Fibroblast of lung (primary cell): Measurements from ENCODE around the gene LMO1. TPM values are rescaled to one million over a fixed set of nuclear protein-coding genes. Genes with fewer than 3 reads are reported as not detected.

Experiments
- DNase-seq, 2 donors: peaks; one replicate each; pipeline versions ENCODE4 v3.0.0 to v3.0.0-alpha.2; 2010; ENCODE audit warnings: low read depth in 2 of 2
- H2AFZ ChIP-seq: 2 replicates; pipeline ENCODE4 v1.5.1; 2012; ENCODE audit warnings: low read length, control low read depth, inconsistent platforms
- H3K27ac ChIP-seq: 2 replicates; pipeline ENCODE4 v1.5.1; 2011; ENCODE audit warnings: low read length, control low read depth; ENCODE audit not compliant: insufficient read depth
- H3K27me3 ChIP-seq: 2 replicates; pipeline ENCODE4 v1.5.1; 2011; ENCODE audit warnings: mild to moderate bottlenecking, low read length; ENCODE audit not compliant: control insufficient read depth, insufficient read depth
- H3K36me3 ChIP-seq: 2 replicates; pipeline ENCODE4 v1.5.1; 2011; ENCODE audit warnings: low read length; ENCODE audit not compliant: control insufficient read depth, insufficient read depth
- H3K4me1 ChIP-seq: 2 replicates; pipeline ENCODE4 v1.5.1; 2011; ENCODE audit warnings: low read length; ENCODE audit not compliant: control insufficient read depth, insufficient read depth; ENCODE audit errors: extremely low read depth
- H3K4me2 ChIP-seq: 2 replicates; pipeline ENCODE4 v1.5.1; 2011; ENCODE audit warnings: low read length, control low read depth; ENCODE audit not compliant: insufficient read depth; ENCODE audit errors: extremely low read depth
- H3K4me3 ChIP-seq, 4 experiments: fragments of 200-600 bp in 1 of 4; sonication (generic) in 1 of 4; replicated peaks in 1 of 4; 2 replicates each; pipeline ENCODE4 v1.5.1; 2011 to 2016; ENCODE audit warnings: low read length in 4 of 4, low read depth in 3 of 4, mild to moderate bottlenecking in 3 of 4, control low read depth in 2 of 4, inconsistent platforms in 1 of 4, mixed read lengths in 1 of 4; ENCODE audit not compliant: insufficient read depth in 1 of 4; ENCODE audit errors: control extremely low read depth in 1 of 4
- H3K79me2 ChIP-seq: 2 replicates; pipeline ENCODE4 v1.5.1; 2012; ENCODE audit warnings: mild to moderate bottlenecking, low read length, inconsistent platforms; ENCODE audit not compliant: control insufficient read depth, insufficient read depth
- H3K9ac ChIP-seq: 2 replicates; pipeline ENCODE4 v1.5.1; 2011; ENCODE audit warnings: mild to moderate bottlenecking, low read length, control low read depth; ENCODE audit not compliant: insufficient read depth
- H3K9me3 ChIP-seq: 2 replicates; pipeline ENCODE4 v1.5.1; 2012; ENCODE audit warnings: low read depth, low read length; ENCODE audit not compliant: control insufficient read depth, insufficient read depth
- H4K20me1 ChIP-seq: 2 replicates; pipeline ENCODE4 v1.5.1; 2011; ENCODE audit warnings: low read length; ENCODE audit not compliant: control insufficient read depth, insufficient read depth; ENCODE audit errors: extremely low read depth
- EZH2 ChIP-seq: IDR thresholded peaks from 2 replicates; pipeline ENCODE4 v1.5.1; 2012; ENCODE audit warnings: low read length, control low read depth, mild to moderate bottlenecking; ENCODE audit errors: missing control alignments
- polyA plus RNA-seq, 2 donors: library from polyadenylated mRNA; depleted of rRNA in 1 of 2; stranded (reverse) in 1 of 2; unstranded in 1 of 2; fragments of >200 nt; gene quantifications; 2 replicates each; pipeline ENCODE4 v1.2.1, GENCODE V29; 2011 to 2012; ENCODE audit warnings: missing spikeins in 1 of 2
- total RNA-seq: library from RNA; depleted of rRNA; stranded (reverse); fragments of >200 nt; gene quantifications from 2 replicates; pipeline ENCODE4 v1.2.1, GENCODE V29; 2014
- TF ChIP-seq, protein P1 (sequence below), 2 donors: IDR thresholded peaks in 1 of 2; conservative IDR thresholded peaks in 1 of 2; 1 replicate in 1 of 2; 2 replicates in 1 of 2; pipeline ENCODE4 v1.5.1; 2011 to 2012; ENCODE audit warnings: low read length in 2 of 2, control low read depth in 1 of 2, inconsistent platforms in 1 of 2, low read depth in 1 of 2, mild to moderate bottlenecking in 1 of 2

LMO1 gene
- total and polyA plus RNA-seq, 2 donors (not counting 1 experiment from before 2014, with no cell fraction given): not detected

DNA sequence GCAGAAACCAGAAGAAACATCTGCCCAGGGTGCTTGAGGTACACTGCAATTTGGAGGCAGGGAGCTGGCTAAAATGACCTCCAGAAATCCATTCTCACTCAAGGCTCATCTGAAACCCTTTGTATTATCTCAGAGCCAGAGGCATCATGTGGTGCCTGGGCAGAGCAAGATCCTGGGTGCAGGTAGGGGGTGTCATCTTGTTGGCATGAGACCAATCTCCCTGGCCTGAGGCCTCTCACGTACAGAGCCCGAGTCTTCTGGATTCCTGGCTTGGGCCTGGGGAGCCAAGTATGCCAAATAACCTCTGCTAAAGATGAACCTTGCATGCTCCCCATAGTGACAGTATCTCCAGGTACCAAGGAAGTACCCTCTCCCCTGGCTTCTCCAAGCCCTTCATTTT is 2.4 kb downstream of the LMO1 start:
- H3K9ac ChIP-seq: no peak overlapping the region
- peaks cover 27% of the 10 kb centered on the region for H3K27me3 ChIP-seq
- H4K20me1 ChIP-seq: no peaks in the 10 kb centered on the region
- no peak overlapping the region for H3K4me3 ChIP-seq
- H2AFZ ChIP-seq: no peak overlapping the region
- DNase-seq: no peak
- no peak overlapping the region for H3K27ac ChIP-seq
- H3K4me2 ChIP-seq: no peak overlapping the region
- no peaks in the 10 kb centered on the region for H3K79me2 ChIP-seq
- H3K4me1 ChIP-seq: no peaks in the 10 kb centered on the region
- H3K9me3 ChIP-seq: no peaks in the 10 kb centered on the region
- H3K36me3 ChIP-seq: no peaks in the 10 kb centered on the region
- TF ChIP-seq EZH2: no peak
- TF ChIP-seq, protein P1, sequence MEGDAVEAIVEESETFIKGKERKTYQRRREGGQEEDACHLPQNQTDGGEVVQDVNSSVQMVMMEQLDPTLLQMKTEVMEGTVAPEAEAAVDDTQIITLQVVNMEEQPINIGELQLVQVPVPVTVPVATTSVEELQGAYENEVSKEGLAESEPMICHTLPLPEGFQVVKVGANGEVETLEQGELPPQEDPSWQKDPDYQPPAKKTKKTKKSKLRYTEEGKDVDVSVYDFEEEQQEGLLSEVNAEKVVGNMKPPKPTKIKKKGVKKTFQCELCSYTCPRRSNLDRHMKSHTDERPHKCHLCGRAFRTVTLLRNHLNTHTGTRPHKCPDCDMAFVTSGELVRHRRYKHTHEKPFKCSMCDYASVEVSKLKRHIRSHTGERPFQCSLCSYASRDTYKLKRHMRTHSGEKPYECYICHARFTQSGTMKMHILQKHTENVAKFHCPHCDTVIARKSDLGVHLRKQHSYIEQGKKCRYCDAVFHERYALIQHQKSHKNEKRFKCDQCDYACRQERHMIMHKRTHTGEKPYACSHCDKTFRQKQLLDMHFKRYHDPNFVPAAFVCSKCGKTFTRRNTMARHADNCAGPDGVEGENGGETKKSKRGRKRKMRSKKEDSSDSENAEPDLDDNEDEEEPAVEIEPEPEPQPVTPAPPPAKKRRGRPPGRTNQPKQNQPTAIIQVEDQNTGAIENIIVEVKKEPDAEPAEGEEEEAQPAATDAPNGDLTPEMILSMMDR (conservative IDR thresholded peaks at IDR 0.05 in 1 of 2, IDR thresholded peaks at IDR 0.05 in 1 of 2; ENCODE audit: low read depth in 1 of 2, low read length in 2 of 2): no peak

DNA sequence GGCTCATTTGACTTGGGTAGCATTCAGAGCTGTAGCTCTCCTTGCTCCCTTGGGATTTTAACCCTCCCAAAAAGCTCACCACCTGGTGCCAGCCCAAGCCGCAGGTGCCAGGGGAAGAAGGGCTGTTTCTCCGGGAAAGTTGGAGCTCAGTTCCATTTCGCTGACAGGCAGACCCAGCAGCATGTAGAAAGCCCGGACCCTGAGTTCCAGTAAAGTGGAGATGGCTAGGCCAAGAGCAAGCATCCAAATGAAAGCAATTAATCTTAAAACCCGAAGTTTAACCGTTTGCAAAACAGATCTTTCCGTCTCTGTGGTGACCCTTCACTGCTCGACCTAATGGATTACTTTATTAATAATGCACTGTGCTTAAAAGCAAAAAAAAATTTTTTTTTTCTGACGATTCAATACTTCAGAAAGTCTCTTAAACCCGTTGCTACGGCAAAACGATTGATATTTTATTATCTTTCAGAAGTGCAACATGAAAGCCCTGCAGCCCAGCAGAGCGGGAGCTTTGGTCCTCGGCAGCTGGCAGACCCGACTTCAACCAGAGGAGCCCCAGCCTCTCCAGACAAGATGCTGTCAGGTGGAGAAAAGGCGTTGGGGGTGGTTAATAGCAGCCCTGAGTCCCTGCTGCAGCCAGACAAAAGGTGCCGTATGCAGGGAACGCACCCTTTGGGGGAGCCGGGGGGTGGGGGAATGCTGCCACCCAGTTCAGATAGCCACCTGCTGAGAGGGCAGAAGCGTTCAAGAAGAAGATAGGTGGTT is 3.3 kb downstream of the LMO1 start:
- TF ChIP-seq, protein P1 (conservative IDR thresholded peaks at IDR 0.05 in 1 of 2, IDR thresholded peaks at IDR 0.05 in 1 of 2; ENCODE audit: low read depth in 1 of 2, low read length in 2 of 2): no peak
- TF ChIP-seq EZH2: no peak
- H3K9me3 ChIP-seq: no peaks in the 10 kb centered on the region

DNA sequence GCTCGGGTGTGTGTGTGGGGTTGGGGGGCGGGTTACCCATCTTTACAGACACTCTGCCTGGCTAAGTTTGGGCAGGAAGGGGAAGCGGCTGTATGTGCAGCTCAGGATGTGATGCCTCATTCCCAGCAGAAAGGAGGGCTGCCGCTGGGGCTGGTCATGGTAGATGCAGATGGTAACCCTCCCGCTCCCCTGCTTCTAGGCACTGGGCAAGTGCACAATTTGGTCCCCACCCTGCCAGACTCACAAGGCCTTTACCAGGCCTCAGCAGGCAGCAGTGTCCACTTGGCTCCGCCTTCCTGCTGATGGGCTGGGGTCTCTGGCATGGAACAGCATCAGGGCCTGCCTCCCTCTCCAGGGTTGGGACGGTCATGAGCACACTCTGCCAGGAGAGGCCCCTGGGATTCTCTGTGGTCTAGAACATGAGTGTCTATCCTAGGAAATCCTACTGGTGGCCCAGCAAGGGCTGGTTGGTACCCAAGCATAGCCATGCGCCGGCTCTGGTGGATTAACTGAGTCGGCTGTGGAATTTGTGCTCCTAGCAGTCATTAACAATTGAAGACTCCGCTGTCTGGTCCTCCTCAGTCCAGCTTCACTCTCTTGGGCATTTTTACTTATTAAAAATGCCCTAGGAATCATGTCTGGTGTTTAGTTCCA is 4.2 kb downstream of the LMO1 start:
- Histone ChIP-seq H3K9ac (no peak overlapping the region), H3K4me2 (no peak overlapping the region), H3K36me3 (no peaks in the 10 kb centered on the region), H3K27ac (no peak overlapping the region), H3K27me3 (peaks cover 23% of the 10 kb centered on the region), H3K4me1 (no peaks in the 10 kb centered on the region), H4K20me1 (no peaks in the 10 kb centered on the region), H3K9me3 (no peaks in the 10 kb centered on the region), H3K79me2 (no peaks in the 10 kb centered on the region), H2AFZ (no peak overlapping the region), H3K4me3 (no peak overlapping the region)
- DNase-seq: no peak
- TF ChIP-seq EZH2: no peak
- TF ChIP-seq, protein P1 (conservative IDR thresholded peaks at IDR 0.05 in 1 of 2, IDR thresholded peaks at IDR 0.05 in 1 of 2; ENCODE audit: low read depth in 1 of 2, low read length in 2 of 2): no peak

More for the DNA sequence above, 3.3 kb downstream of the LMO1 start:
- no peak overlapping the region for H2AFZ ChIP-seq
- H3K79me2 ChIP-seq: no peaks in the 10 kb centered on the region
- no peak overlapping the region for H3K4me2 ChIP-seq
- H4K20me1 ChIP-seq: no peaks in the 10 kb centered on the region
- no peaks in the 10 kb centered on the region for H3K4me1 ChIP-seq
- H3K27ac ChIP-seq: no peak overlapping the region
- no peaks in the 10 kb centered on the region for H3K36me3 ChIP-seq
- no peak for DNase-seq
- H3K9ac ChIP-seq: no peak overlapping the region
- H3K4me3 ChIP-seq: no peak overlapping the region
- peaks cover 23% of the 10 kb centered on the region for H3K27me3 ChIP-seq
